HEK293 (cell line): ENCODE data around the gene PCDHAC2.

Experiments used
- CTCF ChIP-seq: fragments of 450-650 bp; formaldehyde crosslinking; IDR thresholded peaks from 2 replicates; pipeline ENCODE4 v1.5.1; 2016; ENCODE audit warnings: missing biosample characterization, missing genetic modification characterization
- GLIS1 ChIP-seq: fragments of 450-650 bp; formaldehyde crosslinking; IDR thresholded peaks from 2 replicates; pipeline ENCODE4 v1.5.1; 2016; ENCODE audit warnings: missing biosample characterization, missing genetic modification characterization
- RBAK ChIP-seq: fragments of 450-650 bp; formaldehyde crosslinking; IDR thresholded peaks from 2 replicates; pipeline ENCODE4 v1.5.1; 2016; ENCODE audit warnings: missing biosample characterization, missing genetic modification characterization
- TCF7L2 ChIP-seq: IDR thresholded peaks from 2 replicates; pipeline ENCODE4 v1.6.1; 2011; ENCODE audit warnings: low read depth, mild to moderate bottlenecking, inconsistent platforms, low read length, moderate library complexity, borderline replicate concordance
- YY1 ChIP-seq: fragments of 450-650 bp; formaldehyde crosslinking; IDR thresholded peaks from 2 replicates; pipeline ENCODE4 v1.5.1; 2018; ENCODE audit warnings: missing biosample characterization, missing genetic modification characterization
- ZNF184 ChIP-seq: fragments of 450-650 bp; IDR thresholded peaks from 2 replicates; pipeline ENCODE4 v1.5.1; 2018; ENCODE audit warnings: missing biosample characterization, mild to moderate bottlenecking, missing genetic modification characterization
- ZNF239 ChIP-seq: fragments of 450-650 bp; formaldehyde crosslinking; IDR thresholded peaks from 2 replicates; pipeline ENCODE4 v1.5.1; 2016; ENCODE audit warnings: missing biosample characterization, missing genetic modification characterization
- ZNF354C ChIP-seq: fragments of 450-650 bp; formaldehyde crosslinking; IDR thresholded peaks from 2 replicates; pipeline ENCODE4 v1.5.1; 2016; ENCODE audit warnings: missing biosample characterization, missing genetic modification characterization, low read depth, borderline replicate concordance
- ZNF404 ChIP-seq: fragments of 450-650 bp; formaldehyde crosslinking; IDR thresholded peaks from 2 replicates; pipeline ENCODE4 v1.5.1; 2017; ENCODE audit warnings: missing biosample characterization, missing genetic modification characterization
- TF ChIP-seq, protein P1 (sequence below): fragments of 450-650 bp; formaldehyde crosslinking; IDR thresholded peaks from 2 replicates; pipeline ENCODE4 v1.5.1; 2016; ENCODE audit warnings: missing biosample characterization, missing genetic modification characterization
- TF ChIP-seq, protein P2 (sequence below): fragments of 450-650 bp; formaldehyde crosslinking; IDR thresholded peaks from 2 replicates; pipeline ENCODE4 v1.5.1; 2016; ENCODE audit warnings: missing biosample characterization, missing genetic modification characterization, low read depth

GRCh38 chr5:140978260-140978659 lies 12.0 kb downstream of the PCDHAC2 start:
- TF ChIP-seq YY1 (tag by site-specific recombination) (no peak), CTCF (tag by site-specific recombination) (no peak), ZNF239 (tag by site-specific recombination) (no peak), ZNF404 (tag by site-specific recombination) (no peak), GLIS1 (no peak), RBAK (tag by site-specific recombination) (no peak), TCF7L2 (no peak), ZNF354C (tag by site-specific recombination) (no peak), ZNF184 (tag by site-specific recombination) (no peak)
- TF ChIP-seq, protein P1, sequence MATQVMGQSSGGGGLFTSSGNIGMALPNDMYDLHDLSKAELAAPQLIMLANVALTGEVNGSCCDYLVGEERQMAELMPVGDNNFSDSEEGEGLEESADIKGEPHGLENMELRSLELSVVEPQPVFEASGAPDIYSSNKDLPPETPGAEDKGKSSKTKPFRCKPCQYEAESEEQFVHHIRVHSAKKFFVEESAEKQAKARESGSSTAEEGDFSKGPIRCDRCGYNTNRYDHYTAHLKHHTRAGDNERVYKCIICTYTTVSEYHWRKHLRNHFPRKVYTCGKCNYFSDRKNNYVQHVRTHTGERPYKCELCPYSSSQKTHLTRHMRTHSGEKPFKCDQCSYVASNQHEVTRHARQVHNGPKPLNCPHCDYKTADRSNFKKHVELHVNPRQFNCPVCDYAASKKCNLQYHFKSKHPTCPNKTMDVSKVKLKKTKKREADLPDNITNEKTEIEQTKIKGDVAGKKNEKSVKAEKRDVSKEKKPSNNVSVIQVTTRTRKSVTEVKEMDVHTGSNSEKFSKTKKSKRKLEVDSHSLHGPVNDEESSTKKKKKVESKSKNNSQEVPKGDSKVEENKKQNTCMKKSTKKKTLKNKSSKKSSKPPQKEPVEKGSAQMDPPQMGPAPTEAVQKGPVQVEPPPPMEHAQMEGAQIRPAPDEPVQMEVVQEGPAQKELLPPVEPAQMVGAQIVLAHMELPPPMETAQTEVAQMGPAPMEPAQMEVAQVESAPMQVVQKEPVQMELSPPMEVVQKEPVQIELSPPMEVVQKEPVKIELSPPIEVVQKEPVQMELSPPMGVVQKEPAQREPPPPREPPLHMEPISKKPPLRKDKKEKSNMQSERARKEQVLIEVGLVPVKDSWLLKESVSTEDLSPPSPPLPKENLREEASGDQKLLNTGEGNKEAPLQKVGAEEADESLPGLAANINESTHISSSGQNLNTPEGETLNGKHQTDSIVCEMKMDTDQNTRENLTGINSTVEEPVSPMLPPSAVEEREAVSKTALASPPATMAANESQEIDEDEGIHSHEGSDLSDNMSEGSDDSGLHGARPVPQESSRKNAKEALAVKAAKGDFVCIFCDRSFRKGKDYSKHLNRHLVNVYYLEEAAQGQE (tag by site-specific recombination), result no peak
- TF ChIP-seq, protein P2, sequence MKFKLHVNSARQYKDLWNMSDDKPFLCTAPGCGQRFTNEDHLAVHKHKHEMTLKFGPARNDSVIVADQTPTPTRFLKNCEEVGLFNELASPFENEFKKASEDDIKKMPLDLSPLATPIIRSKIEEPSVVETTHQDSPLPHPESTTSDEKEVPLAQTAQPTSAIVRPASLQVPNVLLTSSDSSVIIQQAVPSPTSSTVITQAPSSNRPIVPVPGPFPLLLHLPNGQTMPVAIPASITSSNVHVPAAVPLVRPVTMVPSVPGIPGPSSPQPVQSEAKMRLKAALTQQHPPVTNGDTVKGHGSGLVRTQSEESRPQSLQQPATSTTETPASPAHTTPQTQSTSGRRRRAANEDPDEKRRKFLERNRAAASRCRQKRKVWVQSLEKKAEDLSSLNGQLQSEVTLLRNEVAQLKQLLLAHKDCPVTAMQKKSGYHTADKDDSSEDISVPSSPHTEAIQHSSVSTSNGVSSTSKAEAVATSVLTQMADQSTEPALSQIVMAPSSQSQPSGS (tag by site-specific recombination), result no peak
